ENCODE results near the gene ZBTB18. TPM values are rescaled to one million over a fixed set of nuclear protein-coding genes. Genes with fewer than 3 reads are reported as not detected.

ZBTB18 gene
- total and polyA plus RNA-seq, 2 experiments from 2014 or later = 1.2 to 10.9 TPM

- Histone ChIP-seq H3K9me3 (ENCODE audit: low read depth) (no peaks in the 10 kb centered on the region), H2AFZ (no peak overlapping the region), H3K4me3 (no peak overlapping the region), H3K79me2 (no peaks in the 10 kb centered on the region), H3K4me1 (ENCODE audit: insufficient read depth) (peaks cover 18% of the 10 kb centered on the region), H3K27me3 (no peaks in the 10 kb centered on the region), H3K27ac (no peak overlapping the region), H4K20me1 (ENCODE audit: insufficient read depth, poor library complexity, severe bottlenecking) (no peaks in the 10 kb centered on the region), H3K36me3 (replicated peaks; ENCODE audit: insufficient read depth, low read depth) (no peaks in the 10 kb centered on the region), H3K4me2 (no peak overlapping the region), H3K9me2 (replicated peaks; ENCODE audit: insufficient read depth) (no peaks in the 10 kb centered on the region)
- TF ChIP-seq EZH2 (IDR thresholded peaks at IDR 0.05; ENCODE audit: borderline replicate concordance) = no peak
- no peak for TF ChIP-seq CTCF (IDR thresholded peaks at IDR 0.05; ENCODE audit: poor library complexity)
- no peak for DNase-seq (ENCODE audit: low spot score)
- 93% methylated on average over 4 of the region's 4 CpGs for WGBS (ENCODE audit: low lambda C conversion rate, missing lambda C conversion rate)
Observed at GRCh38 chr1:244095529-244095911, 44.4 kb downstream of the ZBTB18 start.

- Histone ChIP-seq H3K4me1 (ENCODE audit: insufficient read depth) (peaks cover 15% of the 10 kb centered on the region), H2AFZ (no peak overlapping the region), H3K79me2 (no peaks in the 10 kb centered on the region), H3K4me2 (no peak overlapping the region), H3K9me2 (replicated peaks; ENCODE audit: insufficient read depth) (no peaks in the 10 kb centered on the region), H3K36me3 (replicated peaks; ENCODE audit: insufficient read depth, low read depth) (no peaks in the 10 kb centered on the region), H3K9me3 (ENCODE audit: low read depth) (no peaks in the 10 kb centered on the region), H4K20me1 (ENCODE audit: insufficient read depth, poor library complexity, severe bottlenecking) (no peaks in the 10 kb centered on the region), H3K27ac (no peak overlapping the region), H3K27me3 (no peaks in the 10 kb centered on the region), H3K4me3 (no peak overlapping the region)
- no peak for TF ChIP-seq EZH2phosphoT487 (IDR thresholded peaks at IDR 0.05; ENCODE audit: low read depth, severe bottlenecking, unreplicated experiment)
- no peak for TF ChIP-seq CTCF (IDR thresholded peaks at IDR 0.05; ENCODE audit: poor library complexity)
- no peak for TF ChIP-seq EZH2 (IDR thresholded peaks at IDR 0.05; ENCODE audit: borderline replicate concordance)
- 88% methylated on average over 13 of the region's 13 CpGs for WGBS (ENCODE audit: low lambda C conversion rate, missing lambda C conversion rate)
- DNase-seq (ENCODE audit: low spot score) = no peak
Observed at GRCh38 chr1:244096066-244096610, 45.1 kb downstream of the ZBTB18 start.

GRCh38 chr1:244096691-244097090 lies 45.6 kb downstream of the ZBTB18 start:
- WGBS (ENCODE audit: low lambda C conversion rate, missing lambda C conversion rate) = 96% methylated on average over 9 of the region's 9 CpGs
- Histone ChIP-seq H3K4me2 (no peak overlapping the region), H2AFZ (no peak overlapping the region), H3K4me3 (no peak overlapping the region), H3K4me1 (ENCODE audit: insufficient read depth) (peaks cover 11% of the 10 kb centered on the region), H3K79me2 (no peaks in the 10 kb centered on the region), H4K20me1 (ENCODE audit: insufficient read depth, poor library complexity, severe bottlenecking) (no peaks in the 10 kb centered on the region), H3K27me3 (no peaks in the 10 kb centered on the region), H3K27ac (no peak overlapping the region), H3K9me3 (ENCODE audit: low read depth) (no peaks in the 10 kb centered on the region), H3K36me3 (replicated peaks; ENCODE audit: insufficient read depth, low read depth) (no peaks in the 10 kb centered on the region), H3K9me2 (replicated peaks; ENCODE audit: insufficient read depth) (no peaks in the 10 kb centered on the region)
- TF ChIP-seq EZH2phosphoT487 (IDR thresholded peaks at IDR 0.05; ENCODE audit: low read depth, severe bottlenecking, unreplicated experiment) (no peak), EZH2 (IDR thresholded peaks at IDR 0.05; ENCODE audit: borderline replicate concordance) (no peak), CTCF (IDR thresholded peaks at IDR 0.05; ENCODE audit: poor library complexity) (no peak)
- DNase-seq (ENCODE audit: low spot score) = no peak

Measured in hepatocyte (in vitro differentiated cells).